GM21367 (cell line): Measurements from ENCODE around the gene CLK2.
"Not testable (repeated sequence)": the region's sequence is repeated elsewhere in the genome, so short reads cannot be mapped to it uniquely, and the experiment has no call there.

Source experiments
- ATAC-seq: cut with Tn5 transposase; IDR thresholded peaks from one replicate; pipeline ENCODE4 v1.9.1; 2021; ENCODE audit not compliant: unreplicated experiment

Gene CLK2

DNA sequence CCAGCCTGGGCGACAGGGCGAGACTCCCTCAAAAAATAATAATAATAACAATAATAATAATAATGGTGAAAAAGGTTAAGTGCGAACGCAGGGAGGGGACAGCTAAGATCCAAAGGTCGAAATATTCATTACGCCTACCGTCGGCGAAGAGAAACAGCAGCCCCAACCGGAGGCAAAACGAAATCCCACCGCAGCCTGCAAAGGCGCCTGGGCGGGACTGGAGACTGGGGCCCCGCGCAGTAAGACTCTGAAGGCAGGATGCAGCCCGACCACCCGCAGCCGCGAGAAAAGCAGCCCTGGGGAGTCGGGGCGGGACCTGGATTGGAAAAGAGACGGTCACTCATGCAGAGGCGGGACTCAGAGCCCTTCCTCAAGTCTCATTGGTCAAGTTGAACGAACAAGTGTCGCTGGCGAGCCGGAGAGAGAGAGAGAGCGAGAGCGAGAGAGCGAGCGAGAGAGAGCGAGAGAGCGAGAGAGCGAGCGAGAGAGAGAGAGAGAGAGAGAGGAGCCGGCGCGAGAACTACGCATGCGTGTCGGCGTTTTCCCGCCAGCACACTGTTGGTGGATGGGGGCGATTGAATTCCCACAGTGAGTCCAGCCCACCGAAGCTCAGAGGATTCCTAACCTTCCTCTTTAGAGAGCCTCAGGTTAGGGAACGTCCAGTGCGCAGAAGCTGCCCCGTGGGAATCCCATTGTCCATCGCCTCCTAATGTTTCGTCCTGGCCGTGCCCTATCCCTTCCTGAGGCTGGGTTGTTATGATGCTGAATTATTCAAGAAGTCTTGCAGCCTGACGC lies 28.7 kb downstream of the CLK2 start:
- peak; percentile 69 for ATAC-seq

GRCh38 chr1:155242805-155243358 lies 30.4 kb downstream of the CLK2 start:
- ATAC-seq, result no peak

- ATAC-seq, result no peak
Observed at GRCh38 chr1:155241841-155242264, 31.5 kb downstream of the CLK2 start.

- ATAC-seq, result no peak
Observed at GRCh38 chr1:155241069-155241679, 32.1 kb downstream of the CLK2 start.

DNA sequence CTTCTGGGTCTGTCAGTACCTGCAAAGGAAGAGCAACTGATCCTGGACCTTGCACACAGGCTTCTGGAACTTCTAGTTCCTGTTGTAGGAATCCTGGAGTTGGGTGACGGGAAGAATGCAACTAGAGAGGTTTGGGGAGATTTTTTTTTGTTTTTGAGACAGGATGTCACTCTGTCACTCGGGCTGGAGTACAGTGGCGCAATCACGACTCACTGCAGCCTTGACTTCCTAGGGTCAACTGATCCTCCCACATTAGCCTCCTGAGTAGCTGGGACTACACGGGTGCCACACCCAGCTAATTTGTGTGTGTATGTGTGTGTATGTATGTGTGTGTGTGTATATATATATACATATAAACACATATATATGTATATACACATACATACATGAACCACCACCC lies 36.9 kb downstream of the CLK2 start:
- ATAC-seq, result no peak

DNA sequence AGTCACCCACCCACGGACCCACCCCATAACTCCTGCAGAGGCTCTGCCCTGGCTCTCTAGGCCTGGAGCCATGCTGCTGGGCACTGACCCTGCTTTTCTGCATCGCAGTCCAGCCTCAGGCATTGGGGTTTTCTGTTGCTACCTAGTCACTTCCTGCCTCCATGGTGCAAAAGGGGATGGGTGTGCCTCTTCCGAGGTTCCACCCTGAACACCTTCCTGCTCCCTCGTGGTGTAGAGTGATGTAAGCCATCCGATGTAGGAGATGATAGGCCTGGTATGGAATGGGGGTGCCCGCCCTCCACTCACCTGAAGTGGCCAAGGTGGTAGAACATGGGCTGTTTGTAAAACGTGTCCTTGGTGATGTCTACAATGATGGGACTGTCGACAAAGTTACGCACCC lies 37.9 kb downstream of the CLK2 start:
- not testable (repeated sequence) for ATAC-seq

- not testable (repeated sequence) for ATAC-seq
Observed at GRCh38 chr1:155233502-155233901, 39.8 kb downstream of the CLK2 start.

DNA sequence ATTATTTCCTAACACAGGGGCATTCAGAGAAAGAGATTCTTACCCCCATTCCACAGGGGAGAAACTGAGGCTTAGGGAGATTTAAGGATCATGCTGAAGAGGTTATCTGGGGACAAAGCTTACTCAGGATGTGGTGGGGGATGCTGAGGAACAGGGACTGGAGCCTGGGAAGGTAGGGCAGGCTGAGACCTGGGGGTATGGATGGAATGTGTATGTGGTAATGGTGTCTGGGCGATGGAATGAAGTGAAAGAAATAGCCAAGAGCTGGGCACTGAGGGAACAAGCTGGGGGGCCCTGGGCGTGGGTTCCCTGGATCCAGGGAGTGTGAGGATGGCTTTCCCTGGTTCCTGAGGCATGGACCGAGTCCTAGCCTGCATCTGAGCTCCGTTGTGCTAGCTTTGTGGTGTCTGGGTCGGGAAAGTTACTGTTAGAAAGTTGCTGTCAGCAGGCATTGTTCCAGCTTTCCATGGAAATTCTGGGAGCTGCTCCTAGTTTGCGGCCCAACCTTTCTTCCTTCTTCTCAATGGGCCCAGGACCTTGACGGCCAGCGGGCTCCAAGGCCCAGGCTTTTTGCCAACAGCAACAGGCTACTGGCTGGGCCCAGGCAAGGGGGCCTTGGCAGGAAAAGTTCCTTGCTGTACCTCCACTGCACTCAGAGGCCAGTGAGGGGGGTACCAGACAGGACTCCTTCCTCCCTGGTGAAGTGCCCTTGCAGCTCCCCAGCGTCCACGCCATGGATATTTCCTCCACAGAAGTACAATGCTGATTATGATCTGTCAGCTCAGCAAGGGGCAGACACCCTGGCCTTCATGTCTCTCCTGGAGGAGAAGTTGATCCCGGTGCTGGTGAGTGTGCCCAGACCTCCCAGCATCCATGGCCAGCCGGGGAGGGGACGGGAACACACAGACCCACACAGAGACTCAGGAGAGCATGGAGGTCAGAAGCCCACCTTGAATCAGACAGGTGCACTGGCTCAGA lies 41.0 kb downstream of the CLK2 start:
- ATAC-seq, result not testable (repeated sequence)

- ATAC-seq, result not testable (repeated sequence)
Observed at GRCh38 chr1:155231302-155231701, 42.0 kb downstream of the CLK2 start.

GRCh38 chr1:155228096-155228427 lies 45.2 kb downstream of the CLK2 start:
- no peak for ATAC-seq

DNA sequence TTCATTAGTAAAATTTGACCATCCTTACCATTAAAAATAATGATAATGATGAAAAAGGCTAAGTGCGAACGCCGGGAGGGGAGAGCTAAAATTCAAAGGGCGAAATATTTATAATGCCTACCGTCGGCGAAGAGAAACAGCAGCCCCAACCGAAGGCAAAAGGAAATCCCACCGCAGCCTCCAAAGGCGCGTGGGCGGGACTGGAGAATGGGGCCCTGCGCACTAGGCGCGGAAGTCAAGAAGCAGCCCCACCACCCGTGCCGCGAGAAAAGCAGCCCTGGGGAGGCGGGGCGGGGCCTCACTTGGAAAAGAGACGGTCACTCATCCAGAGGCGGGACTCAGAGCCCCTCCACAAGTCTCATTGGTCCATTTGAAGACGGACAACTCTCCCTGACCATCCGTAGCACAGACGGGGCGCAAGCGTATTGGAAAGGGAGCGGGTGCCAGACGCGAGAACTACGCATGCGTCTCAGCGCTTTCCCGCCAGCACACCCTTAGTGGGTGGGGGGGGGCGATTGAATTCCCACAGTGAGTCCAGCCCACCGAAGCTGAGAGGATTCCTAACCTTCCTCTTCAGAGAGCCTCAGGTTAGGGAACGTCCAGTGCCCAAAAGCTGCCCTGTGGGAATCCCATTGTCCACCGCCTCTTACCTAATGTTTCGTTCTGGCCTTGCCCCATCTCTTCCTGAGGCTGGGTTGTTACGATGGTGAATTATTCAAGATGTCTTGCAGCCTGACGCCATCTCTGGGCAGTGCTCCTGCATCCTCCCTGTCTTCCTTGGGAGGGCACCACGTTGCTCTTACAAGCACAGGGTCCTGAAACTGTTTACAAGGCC lies 45.8 kb downstream of the CLK2 start:
- peak; percentile 77 for ATAC-seq

DNA sequence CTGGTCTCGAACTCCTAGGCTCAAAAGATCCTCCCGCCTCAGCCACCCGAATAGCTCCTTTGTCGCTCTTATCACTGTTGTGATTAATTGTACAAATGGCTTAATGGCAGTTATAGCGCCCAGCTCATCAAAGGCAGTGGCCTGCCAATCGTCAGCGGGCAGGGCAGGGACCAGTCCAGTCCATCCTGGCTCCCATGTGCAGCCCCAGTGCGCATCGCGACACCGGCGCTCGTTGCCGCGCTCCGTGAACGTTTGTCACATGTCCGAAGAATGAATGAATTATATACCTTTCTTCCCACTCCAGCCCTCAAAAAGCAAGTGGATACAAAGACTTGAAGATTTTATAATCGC lies 46.4 kb downstream of the CLK2 start:
- peak; percentile 7 for ATAC-seq

GRCh38 chr1:155226188-155226909 lies 47.0 kb downstream of the CLK2 start:
- peak; percentile 34 for ATAC-seq

DNA sequence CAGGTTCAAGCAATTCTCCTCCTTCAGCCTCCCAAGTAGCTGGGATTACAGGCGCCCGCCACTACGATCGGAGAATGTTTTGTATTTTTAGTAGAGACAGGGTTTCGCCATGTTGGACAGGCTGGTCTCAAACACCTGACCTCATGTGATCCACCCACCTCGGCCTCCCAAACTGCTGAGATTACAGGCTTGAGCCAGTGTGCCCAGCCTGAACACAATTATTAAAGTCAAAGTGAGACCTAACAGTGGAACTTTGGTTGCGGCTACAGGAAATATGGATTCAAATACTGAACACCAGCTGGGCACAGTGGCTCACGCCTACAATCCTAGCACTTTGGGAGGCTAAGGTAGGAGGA lies 47.9 kb downstream of the CLK2 start:
- not testable (repeated sequence) for ATAC-seq

DNA sequence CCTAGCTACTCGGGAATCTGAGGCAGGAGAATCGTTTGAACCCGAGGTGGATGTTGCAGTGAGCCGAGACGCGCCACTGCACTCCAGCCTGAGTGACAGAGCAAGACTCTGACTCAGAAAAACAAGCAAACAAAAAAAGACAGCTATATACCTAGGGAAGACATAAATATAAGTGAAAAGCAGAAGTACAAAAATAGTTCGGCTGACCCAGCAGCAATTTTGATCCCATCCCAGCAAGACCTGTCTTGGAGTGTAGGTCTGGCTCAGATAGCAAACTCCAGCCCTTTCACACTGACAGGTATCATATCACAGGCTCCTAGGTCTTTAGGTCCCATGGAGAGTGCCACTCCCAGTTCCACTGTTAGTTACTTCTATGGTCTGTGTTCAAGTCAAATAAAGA lies 50.3 kb downstream of the CLK2 start:
- ATAC-seq, result no peak

- not testable (repeated sequence) for ATAC-seq
Observed at GRCh38 chr1:155220211-155220965, 52.9 kb downstream of the CLK2 start.

GRCh38 chr1:155219592-155220031 lies 53.7 kb downstream of the CLK2 start:
- no peak for ATAC-seq

DNA sequence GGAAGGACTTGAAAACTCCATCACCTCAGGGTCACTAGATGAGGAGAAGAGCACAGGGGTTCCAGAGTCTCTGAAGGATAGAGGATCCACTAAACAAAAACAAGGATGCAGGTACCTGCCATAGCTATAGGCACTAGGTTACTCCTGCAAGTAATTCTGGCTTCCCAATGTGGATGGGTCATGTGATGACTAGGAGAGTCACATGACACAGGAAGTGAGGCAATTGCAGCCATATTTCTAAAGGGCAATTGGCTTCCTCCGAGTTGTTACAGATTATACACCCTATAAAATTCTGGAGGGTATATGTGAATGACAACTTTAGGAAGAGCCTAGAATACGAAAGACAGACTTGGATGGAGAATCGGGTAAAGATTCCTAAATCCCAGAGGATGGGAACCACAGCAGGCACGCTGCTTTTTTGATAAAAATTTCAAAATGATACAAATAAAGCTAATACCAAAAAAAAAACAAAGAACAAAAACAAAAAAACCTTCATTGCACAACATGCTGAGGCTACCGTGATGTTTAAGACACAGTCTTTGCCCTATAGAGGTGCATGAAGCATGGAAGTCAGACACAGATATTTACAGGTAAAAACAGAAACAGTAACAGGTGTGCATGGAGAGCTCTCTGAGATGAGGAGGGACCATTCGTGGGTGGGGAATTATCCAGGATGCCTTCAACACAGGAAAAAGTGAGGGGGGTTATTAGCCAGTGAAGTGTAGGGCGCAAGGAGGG lies 54.3 kb downstream of the CLK2 start:
- no peak for ATAC-seq
